HepG2 (cell line): ENCODE measurements around the gene EPS8L3. TPM values are rescaled to one million over a fixed set of nuclear protein-coding genes. Genes with fewer than 3 reads are reported as not detected.

Source experiments
- ADNP ChIP-seq: sonication (generic); formaldehyde crosslinking; IDR thresholded peaks from 2 replicates; pipeline ENCODE4 v1.4.0; 2020; ENCODE audit warnings: missing genetic modification reagents
- DNMT3B ChIP-seq: conservative IDR thresholded peaks from 2 replicates; pipeline ENCODE4 v1.6.1; 2016; ENCODE audit warnings: missing biosample characterization, control low read depth
- ERF ChIP-seq: IDR thresholded peaks from 2 replicates; pipeline ENCODE4 v1.6.1; 2018; ENCODE audit warnings: missing biosample characterization, missing genetic modification reagents
- FLYWCH1 ChIP-seq: sonication (generic); formaldehyde crosslinking; IDR thresholded peaks from 2 replicates; pipeline ENCODE4 v1.8.1; 2023; ENCODE audit warnings: mild to moderate bottlenecking, missing genetic modification reagents
- HCFC1 ChIP-seq: fragments of 150-350 bp; IDR thresholded peaks from 2 replicates; pipeline ENCODE4 v1.6.1; 2014; ENCODE audit warnings: low read depth, low read length
- HHEX ChIP-seq: IDR thresholded peaks from 2 replicates; pipeline ENCODE4 v1.6.1; 2016; ENCODE audit warnings: control low read depth
- JUN ChIP-seq: sonication (generic); formaldehyde crosslinking; IDR thresholded peaks from 2 replicates; pipeline ENCODE4 v1.4.0; 2020; ENCODE audit warnings: mild to moderate bottlenecking, missing genetic modification reagents
- MBNL3 ChIP-seq: fragments of 250-450 bp; sonication (Bioruptor Pico); conservative IDR thresholded peaks from 2 replicates; pipeline ENCODE4 v1.8.0; 2022; ENCODE audit warnings: mild to moderate bottlenecking, inconsistent platforms
- MLLT10 ChIP-seq: sonication (generic); formaldehyde crosslinking; IDR thresholded peaks from 2 replicates; pipeline ENCODE4 v1.4.0; 2020; ENCODE audit warnings: missing genetic modification reagents
- NR2F2 ChIP-seq: IDR thresholded peaks from 2 replicates; pipeline ENCODE4 v1.6.1; 2012; ENCODE audit warnings: low read depth, inconsistent platforms, borderline replicate concordance
- ZC3H4 ChIP-seq: sonication (generic); formaldehyde crosslinking; IDR thresholded peaks from 2 replicates; pipeline ENCODE4 v1.4.0; 2020; ENCODE audit warnings: missing genetic modification reagents, borderline replicate concordance
- ZNF20 ChIP-seq: sonication (generic); formaldehyde crosslinking; IDR thresholded peaks from 2 replicates; pipeline ENCODE4 v1.4.0; 2020; ENCODE audit warnings: mild to moderate bottlenecking, moderate library complexity, missing genetic modification reagents
- ZNF256 ChIP-seq: sonication (generic); formaldehyde crosslinking; conservative IDR thresholded peaks from 2 replicates; pipeline ENCODE4 v1.4.0; 2020; ENCODE audit warnings: missing genetic modification reagents
- ZNF44 ChIP-seq: sonication (generic); formaldehyde crosslinking; IDR thresholded peaks from 2 replicates; pipeline ENCODE4 v1.5.1; 2020; ENCODE audit warnings: mild to moderate bottlenecking, missing genetic modification reagents
- ZNF451 ChIP-seq: sonication (generic); formaldehyde crosslinking; IDR thresholded peaks from 2 replicates; pipeline ENCODE4 v1.5.0; 2020; ENCODE audit warnings: mild to moderate bottlenecking, missing genetic modification reagents
- ZNF619 ChIP-seq: sonication (generic); formaldehyde crosslinking; IDR thresholded peaks from 2 replicates; pipeline ENCODE4 v1.4.0; 2020; ENCODE audit warnings: mild to moderate bottlenecking, missing genetic modification reagents
- ZNF7 ChIP-seq: IDR thresholded peaks from 2 replicates; pipeline ENCODE4 v1.6.1; 2016; ENCODE audit warnings: missing biosample characterization, missing genetic modification reagents
- polyA plus RNA-seq, 8 experiments: library from polyadenylated mRNA; depleted of rRNA in 3 of 8; stranded (reverse) in 7 of 8; unstranded in 1 of 8; fragments of >200 nt; fragmentation: Illumina TruSeq in 4 of 8; extraction: Trizol in 4 of 8; gene quantifications; 2 replicates each; pipeline versions ENCODE4 v1.2.1 to v1.2.3, GENCODE V29; 2011 to 2016; ENCODE audit warnings: low read depth in 4 of 8, missing spikeins in 1 of 8, mixed read lengths in 1 of 8; ENCODE audit not compliant: insufficient read depth in 1 of 8
- total RNA-seq, 5 experiments: library from RNA; depleted of rRNA; stranded (reverse); fragments of >200 nt; fragmentation: Illumina TruSeq; extraction: Trizol; gene quantifications; 2 replicates each; pipeline ENCODE4 v1.2.3, GENCODE V29; 2016; ENCODE audit warnings: low read depth in 1 of 5
- TF ChIP-seq, protein P1 (sequence below): sonication (generic); formaldehyde crosslinking; IDR thresholded peaks from 2 replicates; pipeline ENCODE4 v1.4.0; 2020; ENCODE audit warnings: mild to moderate bottlenecking, missing genetic modification reagents
- TF ChIP-seq, protein P2 (sequence below): sonication (generic); formaldehyde crosslinking; IDR thresholded peaks from 2 replicates; pipeline ENCODE4 v1.4.0; 2020; ENCODE audit warnings: missing genetic modification reagents
- TF ChIP-seq, protein P3 (sequence below): sonication (generic); formaldehyde crosslinking; IDR thresholded peaks from 2 replicates; pipeline ENCODE4 v1.4.0; 2020; ENCODE audit warnings: mild to moderate bottlenecking, missing genetic modification reagents
- TF ChIP-seq, protein P4 (sequence below): IDR thresholded peaks from 2 replicates; pipeline ENCODE4 v1.6.1; 2016; ENCODE audit warnings: missing genetic modification reagents, missing compliant biosample characterization
- TF ChIP-seq, protein P5 (sequence below): IDR thresholded peaks from 2 replicates; pipeline ENCODE4 v1.6.1; 2016; ENCODE audit warnings: low read depth
- TF ChIP-seq, protein P6 (sequence below): IDR thresholded peaks from 2 replicates; pipeline ENCODE4 v1.6.1; 2016; ENCODE audit warnings: low read depth, borderline replicate concordance

Gene EPS8L3
- total and polyA plus RNA-seq, 2 of the 13 experiments (the other 11 are each of a cell fraction or from before 2014, with no cell fraction given), result 18.2 to 106 TPM

DNA sequence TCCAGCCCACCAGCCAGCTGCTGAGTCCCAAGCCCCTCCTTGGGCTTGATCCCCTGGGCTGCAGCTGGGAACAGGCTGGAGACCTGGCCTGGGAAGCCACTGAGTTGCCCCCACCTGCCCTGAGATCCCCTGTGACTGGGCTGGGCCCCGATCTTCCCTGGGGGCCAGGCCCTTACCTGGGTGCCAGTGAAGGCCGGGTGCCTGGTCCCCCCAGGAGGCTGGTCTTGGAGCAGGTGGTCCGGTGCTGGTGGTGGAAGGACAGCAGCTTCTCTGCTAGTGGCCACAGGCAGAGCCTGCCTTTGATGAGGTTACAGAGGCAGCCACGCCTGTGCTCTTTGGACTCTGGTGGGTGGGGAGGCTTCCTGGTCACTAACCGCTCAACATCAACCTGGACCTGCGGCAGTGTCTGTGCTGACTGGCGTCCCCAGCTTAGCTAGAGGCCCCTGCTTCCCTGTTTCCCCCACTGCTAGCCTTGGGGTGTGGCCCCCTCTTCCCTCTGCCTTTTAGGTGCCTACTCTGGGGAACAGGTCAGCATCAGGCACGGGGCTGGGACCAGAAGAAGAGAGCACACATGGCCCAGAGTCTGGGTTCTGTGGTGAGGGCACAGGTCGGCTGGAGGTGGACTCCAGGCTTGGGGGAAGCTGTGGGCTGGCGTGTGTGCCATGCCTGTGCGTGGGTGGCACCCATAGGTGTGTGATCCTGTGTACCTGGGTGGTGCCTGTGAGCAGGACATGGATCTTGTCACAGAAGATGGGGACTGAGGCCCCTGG, at the start of gene EPS8L3 (continued):
- TF ChIP-seq, protein P1, sequence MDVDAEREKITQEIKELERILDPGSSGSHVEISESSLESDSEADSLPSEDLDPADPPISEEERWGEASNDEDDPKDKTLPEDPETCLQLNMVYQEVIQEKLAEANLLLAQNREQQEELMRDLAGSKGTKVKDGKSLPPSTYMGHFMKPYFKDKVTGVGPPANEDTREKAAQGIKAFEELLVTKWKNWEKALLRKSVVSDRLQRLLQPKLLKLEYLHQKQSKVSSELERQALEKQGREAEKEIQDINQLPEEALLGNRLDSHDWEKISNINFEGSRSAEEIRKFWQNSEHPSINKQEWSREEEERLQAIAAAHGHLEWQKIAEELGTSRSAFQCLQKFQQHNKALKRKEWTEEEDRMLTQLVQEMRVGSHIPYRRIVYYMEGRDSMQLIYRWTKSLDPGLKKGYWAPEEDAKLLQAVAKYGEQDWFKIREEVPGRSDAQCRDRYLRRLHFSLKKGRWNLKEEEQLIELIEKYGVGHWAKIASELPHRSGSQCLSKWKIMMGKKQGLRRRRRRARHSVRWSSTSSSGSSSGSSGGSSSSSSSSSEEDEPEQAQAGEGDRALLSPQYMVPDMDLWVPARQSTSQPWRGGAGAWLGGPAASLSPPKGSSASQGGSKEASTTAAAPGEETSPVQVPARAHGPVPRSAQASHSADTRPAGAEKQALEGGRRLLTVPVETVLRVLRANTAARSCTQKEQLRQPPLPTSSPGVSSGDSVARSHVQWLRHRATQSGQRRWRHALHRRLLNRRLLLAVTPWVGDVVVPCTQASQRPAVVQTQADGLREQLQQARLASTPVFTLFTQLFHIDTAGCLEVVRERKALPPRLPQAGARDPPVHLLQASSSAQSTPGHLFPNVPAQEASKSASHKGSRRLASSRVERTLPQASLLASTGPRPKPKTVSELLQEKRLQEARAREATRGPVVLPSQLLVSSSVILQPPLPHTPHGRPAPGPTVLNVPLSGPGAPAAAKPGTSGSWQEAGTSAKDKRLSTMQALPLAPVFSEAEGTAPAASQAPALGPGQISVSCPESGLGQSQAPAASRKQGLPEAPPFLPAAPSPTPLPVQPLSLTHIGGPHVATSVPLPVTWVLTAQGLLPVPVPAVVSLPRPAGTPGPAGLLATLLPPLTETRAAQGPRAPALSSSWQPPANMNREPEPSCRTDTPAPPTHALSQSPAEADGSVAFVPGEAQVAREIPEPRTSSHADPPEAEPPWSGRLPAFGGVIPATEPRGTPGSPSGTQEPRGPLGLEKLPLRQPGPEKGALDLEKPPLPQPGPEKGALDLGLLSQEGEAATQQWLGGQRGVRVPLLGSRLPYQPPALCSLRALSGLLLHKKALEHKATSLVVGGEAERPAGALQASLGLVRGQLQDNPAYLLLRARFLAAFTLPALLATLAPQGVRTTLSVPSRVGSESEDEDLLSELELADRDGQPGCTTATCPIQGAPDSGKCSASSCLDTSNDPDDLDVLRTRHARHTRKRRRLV (CRISPR knock-in tag), result no peak
- TF ChIP-seq, protein P2, sequence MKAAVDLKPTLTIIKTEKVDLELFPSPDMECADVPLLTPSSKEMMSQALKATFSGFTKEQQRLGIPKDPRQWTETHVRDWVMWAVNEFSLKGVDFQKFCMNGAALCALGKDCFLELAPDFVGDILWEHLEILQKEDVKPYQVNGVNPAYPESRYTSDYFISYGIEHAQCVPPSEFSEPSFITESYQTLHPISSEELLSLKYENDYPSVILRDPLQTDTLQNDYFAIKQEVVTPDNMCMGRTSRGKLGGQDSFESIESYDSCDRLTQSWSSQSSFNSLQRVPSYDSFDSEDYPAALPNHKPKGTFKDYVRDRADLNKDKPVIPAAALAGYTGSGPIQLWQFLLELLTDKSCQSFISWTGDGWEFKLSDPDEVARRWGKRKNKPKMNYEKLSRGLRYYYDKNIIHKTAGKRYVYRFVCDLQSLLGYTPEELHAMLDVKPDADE (CRISPR knock-in tag), result no peak
- TF ChIP-seq, protein P3, sequence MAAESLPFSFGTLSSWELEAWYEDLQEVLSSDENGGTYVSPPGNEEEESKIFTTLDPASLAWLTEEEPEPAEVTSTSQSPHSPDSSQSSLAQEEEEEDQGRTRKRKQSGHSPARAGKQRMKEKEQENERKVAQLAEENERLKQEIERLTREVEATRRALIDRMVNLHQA (CRISPR knock-in tag), result no peak
- TF ChIP-seq ZNF256 (CRISPR knock-in tag) (no peak), NR2F2 (no peak; the same call in 1 of the 2 replicates), ADNP (no peak), ZNF619 (CRISPR knock-in tag) (peak; percentile 92), ZNF451 (CRISPR knock-in tag) (peak; percentile 48; the same call in 1 of the 2 replicates), MLLT10 (no peak), HCFC1 (no peak), HHEX (CRISPR knock-in tag) (no peak), FLYWCH1 (CRISPR knock-in tag) (no peak), ZNF7 (CRISPR knock-in tag) (no peak), ZC3H4 (CRISPR knock-in tag) (no peak), MBNL3 (CRISPR knock-in tag) (no peak), ZNF20 (CRISPR knock-in tag) (no peak), JUN (CRISPR knock-in tag) (no peak), DNMT3B (CRISPR knock-in tag) (no peak), ZNF44 (no peak), ERF (peak; percentile 94)
- TF ChIP-seq, protein P4, sequence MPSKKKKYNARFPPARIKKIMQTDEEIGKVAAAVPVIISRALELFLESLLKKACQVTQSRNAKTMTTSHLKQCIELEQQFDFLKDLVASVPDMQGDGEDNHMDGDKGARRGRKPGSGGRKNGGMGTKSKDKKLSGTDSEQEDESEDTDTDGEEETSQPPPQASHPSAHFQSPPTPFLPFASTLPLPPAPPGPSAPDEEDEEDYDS (CRISPR knock-in tag), result peak; percentile 93
- TF ChIP-seq, protein P5, sequence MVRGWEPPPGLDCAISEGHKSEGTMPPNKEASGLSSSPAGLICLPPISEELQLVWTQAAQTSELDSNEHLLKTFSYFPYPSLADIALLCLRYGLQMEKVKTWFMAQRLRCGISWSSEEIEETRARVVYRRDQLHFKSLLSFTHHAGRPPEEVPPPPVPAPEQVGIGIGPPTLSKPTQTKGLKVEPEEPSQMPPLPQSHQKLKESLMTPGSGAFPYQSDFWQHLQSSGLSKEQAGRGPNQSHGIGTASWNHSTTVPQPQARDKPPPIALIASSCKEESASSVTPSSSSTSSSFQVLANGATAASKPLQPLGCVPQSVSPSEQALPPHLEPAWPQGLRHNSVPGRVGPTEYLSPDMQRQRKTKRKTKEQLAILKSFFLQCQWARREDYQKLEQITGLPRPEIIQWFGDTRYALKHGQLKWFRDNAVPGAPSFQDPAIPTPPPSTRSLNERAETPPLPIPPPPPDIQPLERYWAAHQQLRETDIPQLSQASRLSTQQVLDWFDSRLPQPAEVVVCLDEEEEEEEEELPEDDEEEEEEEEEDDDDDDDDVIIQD (CRISPR knock-in tag), result 0 out of 2 replicates have a peak, but pooled peaks have one; percentile 36
- TF ChIP-seq, protein P6, sequence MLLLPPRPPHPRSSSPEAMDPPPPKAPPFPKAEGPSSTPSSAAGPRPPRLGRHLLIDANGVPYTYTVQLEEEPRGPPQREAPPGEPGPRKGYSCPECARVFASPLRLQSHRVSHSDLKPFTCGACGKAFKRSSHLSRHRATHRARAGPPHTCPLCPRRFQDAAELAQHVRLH (CRISPR knock-in tag), result peak; percentile 89
